Spleen (tissue), 7 donors: ENCODE measurements around the gene TEX38.

Source experiments
- CTCF ChIP-seq, 11 experiments: fragments of 200-600 bp in 7 of 11; fragments of 450-650 bp in 4 of 11; sonication (generic) in 4 of 11; IDR thresholded peaks in 8 of 11; conservative IDR thresholded peaks in 3 of 11; 1 replicate in 7 of 11; 2 replicates in 4 of 11; pipeline versions ENCODE4 v1.4.0 to v1.8.0; 2016 to 2021; ENCODE audit warnings: antibody characterized with exemption in 11 of 11, inconsistent platforms in 4 of 11, mild to moderate bottlenecking in 1 of 11
- POLR2AphosphoS5 ChIP-seq, 3 donors: sonication (generic); formaldehyde crosslinking; IDR thresholded peaks; one replicate each; pipeline ENCODE4 v1.5.1; 2017; ENCODE audit warnings: antibody characterized with exemption in 3 of 3
- donor health status: DM: no; HTN: no; CAD: no; lungs with moderate emphysema.
- donor health status: DM: no; HTN: no; CAD: no.
- donor health status: DM: no; HTN: no; CAD: no.

GRCh38 chr1:46639547-46639946, 32.1 kb upstream of the TEX38 start:
- TF ChIP-seq CTCF (IDR thresholded peaks at IDR 0.05 in 8 of 11, conservative IDR thresholded peaks at IDR 0.05 in 3 of 11) (no peak), POLR2AphosphoS5 (IDR thresholded peaks at IDR 0.05) (no peak)
